Kidney capillary endothelial cell (primary cell): ENCODE results near the gene GALNT1.

Experiments used
- DNase-seq: peaks from one replicate; pipeline ENCODE4 v3.0.0-alpha.2; 2018; ENCODE audit warnings: low spot score

GALNT1 gene

DNA sequence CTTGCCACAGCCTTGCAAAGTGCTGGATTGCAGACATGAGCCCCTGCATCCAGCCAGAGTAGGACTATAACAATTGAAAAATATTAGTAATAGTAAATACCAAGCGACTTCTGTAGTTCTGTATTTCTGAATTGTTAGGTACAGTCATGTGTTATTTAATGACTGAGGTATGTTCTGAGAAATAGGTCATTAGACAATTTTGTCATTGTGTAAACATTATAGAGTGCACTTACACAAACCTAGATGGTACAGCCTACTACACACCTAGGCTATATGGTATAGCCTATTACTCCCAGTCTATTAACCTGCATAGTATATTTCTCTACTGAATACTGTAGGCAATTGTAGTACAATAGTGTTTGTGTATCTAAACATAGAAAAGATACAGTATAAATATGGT is 92.1 kb downstream of the GALNT1 start:
- DNase-seq: no peak

DNA sequence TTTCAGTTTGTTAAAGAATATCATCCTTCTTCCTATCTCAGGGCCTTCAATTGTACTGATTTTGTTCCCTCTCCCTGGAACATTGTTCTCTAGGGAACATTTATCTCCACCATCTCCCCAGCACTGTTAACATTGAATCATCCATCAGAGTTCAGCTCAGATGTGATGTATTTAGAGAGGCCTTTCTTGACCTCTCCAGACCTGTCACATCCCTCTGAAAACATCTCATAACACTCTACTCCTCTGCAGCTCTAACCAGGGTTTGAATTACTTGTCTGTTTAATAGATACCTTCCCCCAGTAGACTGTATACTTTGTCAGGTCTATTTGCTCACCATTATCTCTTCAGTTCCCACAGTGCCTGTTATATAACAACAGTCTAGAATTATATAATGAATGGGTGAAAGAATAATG is 98.6 kb downstream of the GALNT1 start:
- DNase-seq: no peak

DNA sequence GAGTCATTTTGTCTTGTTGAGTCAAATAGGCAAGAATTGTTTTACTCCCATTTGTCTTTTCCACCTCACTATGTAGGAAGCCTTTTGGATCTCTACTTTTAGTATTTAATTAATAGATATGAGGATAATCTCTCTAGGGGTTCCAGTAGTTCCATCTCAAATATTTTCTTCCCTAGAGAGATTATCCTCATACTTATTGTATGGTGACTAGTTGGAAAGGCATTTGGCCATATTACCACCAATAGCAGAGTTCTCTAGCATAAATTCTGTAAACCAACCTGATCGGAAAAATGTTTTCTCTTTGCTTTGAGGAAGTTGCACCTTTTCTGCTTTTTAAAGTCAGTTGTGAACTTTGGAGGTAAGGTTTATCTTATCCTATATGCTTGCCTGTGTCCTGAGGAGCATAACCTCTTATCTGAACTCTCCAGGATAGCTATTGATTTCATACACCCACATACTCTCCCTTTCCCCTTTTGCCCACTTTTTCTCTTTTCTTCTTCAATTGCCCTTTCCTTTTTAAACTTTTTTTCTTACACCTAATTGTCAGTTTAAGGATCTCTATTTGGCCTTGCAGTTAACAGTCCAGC is 100.8 kb downstream of the GALNT1 start:
- no peak for DNase-seq

DNA sequence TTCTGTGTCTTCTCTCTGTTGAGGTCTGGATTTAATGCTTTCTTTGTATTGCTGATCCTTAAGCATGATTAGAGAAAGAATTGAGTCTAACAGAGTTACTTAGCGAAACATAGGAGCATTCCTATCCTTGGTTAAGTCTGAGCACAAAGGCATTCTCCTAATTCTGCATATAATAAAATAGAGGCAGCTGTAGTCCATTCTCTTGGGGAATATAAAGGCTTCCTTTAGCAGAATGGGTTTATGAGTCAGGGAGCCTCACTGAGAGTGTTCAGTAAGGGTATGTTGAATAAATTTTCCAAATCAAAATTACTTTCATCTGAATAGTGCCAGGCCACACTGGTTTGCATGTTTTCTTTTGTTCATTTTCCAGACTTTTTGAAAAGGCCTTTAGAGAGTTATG is 101.5 kb downstream of the GALNT1 start:
- no peak for DNase-seq

DNA sequence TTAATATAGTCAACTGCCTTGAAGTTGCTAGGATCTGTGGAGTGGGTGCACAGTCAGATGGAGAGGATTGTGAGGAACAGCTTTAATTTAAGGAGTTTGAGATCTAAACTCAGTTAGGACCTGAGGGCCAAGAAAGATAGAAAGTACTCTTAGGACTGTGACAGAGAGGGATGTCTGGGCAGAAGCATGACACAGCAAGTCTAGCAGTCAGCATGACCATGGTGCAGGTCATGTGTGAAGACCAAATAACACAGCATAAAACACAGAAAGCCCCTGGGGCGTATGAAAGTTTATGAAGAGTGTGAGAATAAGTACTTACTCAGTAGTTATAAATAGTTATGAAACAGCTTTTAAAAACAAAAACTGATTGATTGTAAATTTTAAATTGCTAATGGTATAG is 107.2 kb downstream of the GALNT1 start:
- no peak for DNase-seq

DNA sequence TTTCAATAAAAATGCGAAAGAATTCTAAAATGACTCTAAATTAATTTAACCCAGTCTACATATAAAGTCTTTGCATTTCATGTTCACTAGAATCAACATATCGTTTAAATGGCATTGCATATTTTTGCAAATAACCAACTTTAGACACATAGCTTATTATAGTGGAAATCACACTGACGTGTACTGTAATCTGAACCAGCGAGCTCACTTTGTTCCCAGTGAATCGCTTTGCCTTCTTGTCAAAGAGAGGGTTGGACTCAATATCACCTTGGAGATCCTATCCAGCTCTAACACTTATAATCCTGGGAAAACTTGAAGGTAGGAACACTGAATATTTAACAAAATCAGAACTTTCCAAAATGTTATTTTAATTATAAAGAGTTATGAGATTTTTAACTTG is 108.2 kb downstream of the GALNT1 start:
- no peak for DNase-seq

DNA sequence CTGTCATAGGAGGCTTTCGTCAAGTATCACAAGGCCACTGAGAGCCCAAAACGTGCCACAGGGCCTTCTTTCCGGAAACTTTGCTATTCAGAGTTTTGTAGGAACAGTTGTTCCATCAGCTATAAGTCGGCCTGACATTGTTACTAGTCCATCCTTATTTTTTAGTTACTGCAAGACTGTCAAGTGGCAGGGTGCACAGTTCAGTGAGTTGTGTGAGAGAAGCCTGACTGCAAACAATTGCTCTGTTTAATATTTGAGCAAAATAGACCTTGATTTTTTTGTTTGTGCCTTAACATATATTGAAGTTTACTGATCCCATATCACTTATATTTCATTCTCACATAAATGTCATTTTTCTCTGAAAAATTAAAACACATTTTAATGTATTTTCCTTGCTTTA is 110.1 kb downstream of the GALNT1 start:
- no peak for DNase-seq

DNA sequence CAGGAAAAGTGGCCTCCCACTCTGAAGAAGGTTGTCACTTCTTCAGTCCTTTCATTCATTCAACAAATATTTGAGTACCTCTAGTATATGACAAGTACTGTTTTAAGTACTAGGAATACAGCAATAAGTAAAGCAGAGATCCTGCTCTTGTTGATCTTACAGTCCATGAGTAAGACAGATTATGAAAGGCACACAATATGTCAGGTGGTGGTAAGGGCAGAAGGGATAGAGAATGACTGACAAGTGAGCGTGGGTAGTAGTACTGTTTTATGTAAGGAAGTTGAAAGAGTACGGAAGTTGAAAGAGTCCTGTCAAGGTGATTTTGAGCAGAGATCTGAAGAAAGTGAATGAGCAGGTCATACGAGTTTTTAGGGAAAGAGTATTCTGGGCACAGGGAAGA is 111.3 kb downstream of the GALNT1 start:
- DNase-seq: no peak

DNA sequence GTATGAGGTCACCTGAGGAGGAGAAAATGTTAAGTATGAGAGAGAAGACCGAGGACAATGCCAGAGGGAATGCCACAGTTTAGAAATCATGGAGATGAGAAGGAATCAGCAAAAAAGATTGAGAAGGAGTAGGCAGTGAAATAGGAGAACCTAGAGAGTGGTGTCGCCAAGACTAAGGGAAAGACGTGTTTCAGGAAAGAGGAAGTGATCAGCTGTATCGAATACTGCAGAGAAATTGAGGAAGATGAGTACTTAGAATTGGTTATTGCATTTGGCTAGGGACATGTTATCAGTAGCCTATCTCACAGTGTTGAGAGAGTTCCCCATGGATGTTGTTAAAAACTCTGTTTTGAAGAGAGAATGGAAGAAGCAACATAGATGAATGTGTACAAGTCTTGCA is 112.3 kb downstream of the GALNT1 start:
- no peak for DNase-seq

DNA sequence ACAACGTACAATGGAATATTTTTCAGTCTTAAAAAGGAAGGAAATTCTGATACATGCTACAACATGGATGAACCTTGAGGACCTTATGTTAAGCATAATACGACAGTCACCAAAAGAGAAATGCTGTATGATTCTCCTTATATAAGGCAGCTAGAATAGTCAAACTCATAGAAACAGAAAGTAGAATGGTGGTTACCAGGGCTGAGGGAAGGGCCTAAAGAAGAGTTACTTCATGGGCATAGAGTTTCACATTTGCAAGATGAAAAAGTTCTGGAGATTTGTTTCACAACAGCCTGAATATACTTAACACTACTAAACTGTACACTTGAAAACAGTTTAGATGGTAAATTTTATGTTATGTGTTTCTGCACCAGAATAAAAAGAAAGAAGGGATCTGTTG is 113.3 kb downstream of the GALNT1 start:
- no peak for DNase-seq

DNA sequence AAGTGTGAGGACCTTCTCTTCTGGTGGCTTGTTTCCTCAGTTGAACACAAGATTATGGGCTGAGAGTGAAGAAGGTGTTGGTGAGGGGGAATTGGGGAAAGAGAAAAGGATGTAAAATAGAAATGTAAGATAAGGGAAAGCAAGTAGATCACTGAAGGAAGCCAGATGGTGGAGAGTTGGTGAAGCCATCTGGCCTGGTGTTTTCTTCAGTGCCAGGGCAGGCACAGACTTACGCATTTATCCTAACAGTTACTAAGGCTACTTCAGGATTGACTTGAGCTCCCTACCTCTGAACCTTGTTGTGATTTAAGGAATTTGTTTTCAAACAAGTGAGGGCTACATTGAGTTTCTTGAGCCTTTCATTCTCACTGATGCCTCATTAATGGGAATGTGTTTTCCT is 113.8 kb downstream of the GALNT1 start:
- no peak for DNase-seq

DNA sequence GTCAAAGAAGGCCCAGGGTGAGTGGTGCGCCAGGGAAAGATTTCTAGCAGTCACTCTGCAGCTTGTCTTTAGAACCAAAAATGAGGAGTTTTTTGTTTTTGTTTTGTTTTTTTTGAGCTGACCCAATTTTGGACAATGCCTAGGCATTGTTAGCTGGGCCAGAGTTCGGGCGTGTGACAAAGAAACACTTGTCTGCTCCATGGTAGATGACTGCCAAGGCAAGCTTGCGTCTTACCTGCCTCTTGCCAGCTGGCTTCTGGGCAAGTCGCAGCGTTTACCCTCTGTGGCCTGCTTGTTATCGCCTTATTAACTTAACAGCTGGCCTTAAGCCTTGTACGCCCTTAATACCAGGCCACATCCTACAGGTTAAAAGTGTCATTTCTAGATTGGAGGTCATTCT is 114.3 kb downstream of the GALNT1 start:
- no peak for DNase-seq

DNA sequence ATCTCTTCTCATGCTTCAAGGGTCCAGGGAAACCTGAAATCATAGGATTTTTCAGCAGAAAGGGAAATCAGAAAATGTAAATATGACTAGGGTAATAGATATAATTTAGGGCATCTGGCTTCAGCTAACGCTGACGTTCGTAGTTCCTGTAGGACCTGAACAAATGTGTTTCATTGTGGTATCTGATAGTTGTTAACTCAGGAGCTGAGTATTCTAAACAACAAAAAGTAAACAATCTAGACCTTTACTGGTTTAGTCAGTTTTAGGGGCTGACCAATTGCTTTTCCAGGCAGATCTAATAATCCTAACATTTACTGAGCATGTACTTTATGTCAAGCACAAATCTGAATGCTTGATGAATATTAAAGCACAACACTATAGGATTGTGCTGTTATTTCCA is 114.8 kb downstream of the GALNT1 start:
- DNase-seq: no peak

DNA sequence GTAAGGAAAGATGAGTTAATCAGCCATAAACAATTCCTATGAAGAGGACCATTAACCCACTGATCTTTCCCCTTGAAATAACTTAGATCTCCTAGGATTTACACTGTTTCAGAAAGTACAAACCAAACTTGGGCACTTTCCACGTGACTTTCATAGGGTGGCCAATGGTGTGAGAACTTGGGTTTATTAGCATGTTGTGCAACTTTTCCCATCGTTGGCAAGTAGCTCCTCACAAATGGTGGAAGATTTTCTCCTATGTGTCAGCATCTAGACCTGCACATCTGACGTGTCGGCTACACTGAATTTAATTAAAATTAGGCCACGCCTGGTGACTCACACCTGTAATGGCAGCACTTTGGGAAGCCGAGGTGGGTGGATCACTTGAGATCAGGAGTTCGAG is 116.3 kb downstream of the GALNT1 start:
- no peak for DNase-seq

DNA sequence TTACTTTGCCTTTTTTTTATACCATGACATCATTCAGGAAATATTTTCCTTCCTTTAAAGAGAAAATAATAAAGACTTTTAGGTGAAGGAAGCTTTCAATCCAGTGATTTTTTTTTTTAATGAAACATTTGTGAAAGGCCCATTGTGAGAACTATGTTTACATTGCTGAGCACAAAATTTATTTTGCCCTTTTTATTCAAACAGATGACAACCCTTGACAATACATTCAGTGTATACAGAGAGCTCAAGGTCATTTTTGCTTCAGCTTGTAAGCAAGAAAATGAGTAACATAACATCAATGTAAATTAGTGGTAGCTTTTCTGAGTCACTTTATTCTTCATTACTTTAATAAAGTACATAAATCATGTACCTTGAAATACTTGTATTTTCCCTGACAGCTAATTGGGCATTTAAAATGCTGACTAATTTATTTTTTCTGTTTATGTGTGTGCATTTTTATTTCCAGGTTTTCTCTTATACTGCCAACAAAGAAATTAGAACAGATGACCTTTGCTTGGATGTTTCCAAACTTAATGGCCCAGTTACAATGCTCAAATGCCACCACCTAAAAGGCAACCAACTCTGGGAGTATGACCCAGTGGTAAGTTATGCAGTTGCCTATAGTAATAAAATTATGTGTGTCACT is 121.6 kb downstream of the GALNT1 start:
- DNase-seq: peak; percentile 28

DNA sequence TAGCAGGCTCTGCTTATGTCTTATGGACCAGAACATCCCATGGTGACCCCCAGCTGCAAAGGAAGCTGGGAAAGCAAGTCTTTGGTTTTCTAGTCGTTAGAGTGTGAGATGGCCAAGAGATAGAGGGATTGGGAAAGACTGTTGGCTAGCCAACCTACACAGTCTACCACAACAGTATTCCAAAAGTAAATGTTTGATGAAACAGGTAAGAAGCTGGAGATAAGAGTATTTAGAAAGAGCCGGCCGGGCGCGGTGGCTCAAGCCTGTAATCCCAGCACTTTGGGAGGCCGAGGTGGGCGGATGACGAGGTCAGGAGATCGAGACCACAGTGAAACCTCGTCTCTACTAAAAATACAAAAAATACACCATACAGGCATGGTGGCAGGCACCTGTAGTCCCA is 124.4 kb downstream of the GALNT1 start:
- DNase-seq: no peak

DNA sequence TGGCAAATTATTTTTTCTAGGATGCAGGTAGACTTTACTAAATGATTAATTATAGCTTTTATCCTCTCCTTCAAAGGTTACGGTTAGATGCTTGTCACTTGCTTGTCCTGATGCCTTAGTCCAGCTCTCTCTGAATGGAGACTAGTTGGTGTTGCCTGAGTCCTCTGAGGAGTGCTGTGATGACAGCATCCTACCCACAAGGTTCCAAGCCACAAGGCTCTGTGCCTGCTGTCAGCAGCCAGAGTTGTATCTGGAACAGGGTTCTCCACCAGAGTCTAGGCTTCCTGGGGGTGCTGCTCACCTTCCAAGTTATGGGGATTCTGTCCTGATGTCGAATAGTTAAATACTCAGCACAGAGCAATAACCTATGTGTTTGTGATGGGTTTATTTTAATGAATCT is 125.7 kb downstream of the GALNT1 start:
- DNase-seq: no peak

DNA sequence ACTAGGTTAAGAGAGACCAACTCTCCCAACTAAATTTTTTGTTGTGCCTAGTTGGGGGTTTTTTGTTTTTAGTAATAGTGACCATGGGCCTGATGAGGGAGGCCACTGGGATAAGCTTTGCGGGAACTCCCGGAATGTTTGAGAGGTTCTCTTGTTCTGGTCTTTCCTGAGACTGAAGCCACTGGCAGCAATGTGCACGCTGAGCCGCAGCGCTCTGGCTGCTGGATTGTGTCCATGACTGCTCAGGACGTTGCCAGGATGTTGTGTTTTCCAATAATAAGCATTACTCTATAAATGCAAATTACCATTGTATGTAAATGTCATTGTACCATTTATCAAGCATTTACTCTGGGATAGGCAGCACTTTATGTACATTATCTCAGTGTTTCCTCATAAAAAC is 126.1 kb downstream of the GALNT1 start:
- no peak for DNase-seq

DNA sequence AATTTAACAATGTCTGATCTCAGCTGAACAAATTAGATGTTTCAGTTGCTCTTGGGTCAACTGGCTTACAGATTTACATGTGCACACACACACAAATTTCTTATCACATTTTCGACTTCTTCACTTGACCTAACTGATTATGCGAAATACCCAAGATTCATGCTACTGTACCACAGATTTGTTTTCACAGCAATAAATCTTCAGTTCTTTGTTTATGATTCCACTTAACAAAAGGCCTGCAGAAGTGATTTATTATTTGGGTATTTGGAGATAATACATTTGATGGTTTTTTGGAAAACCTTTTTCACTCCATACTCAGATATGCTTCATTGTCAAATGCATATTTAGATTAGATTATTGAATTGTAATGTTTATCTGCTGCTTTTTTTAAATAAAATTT is 129.0 kb downstream of the GALNT1 start:
- no peak for DNase-seq

DNA sequence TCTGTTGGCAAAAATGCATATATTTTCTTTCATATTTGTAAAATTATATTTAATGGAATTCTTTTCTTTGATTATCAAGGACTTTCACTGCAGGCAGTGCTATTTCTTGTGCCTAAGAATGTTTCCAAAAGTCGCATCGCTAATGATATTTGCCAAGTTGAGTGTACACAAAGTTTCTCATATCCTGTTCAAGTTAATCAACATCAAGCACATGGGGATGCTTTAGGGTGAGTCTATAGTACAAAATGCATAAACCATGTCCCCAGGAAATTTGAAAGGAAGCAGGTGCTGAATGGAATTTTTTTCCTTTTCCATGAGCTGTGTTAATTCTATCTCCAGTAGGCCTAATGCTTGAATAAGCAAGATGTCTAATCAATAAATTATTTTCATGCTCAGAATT is 129.7 kb downstream of the GALNT1 start:
- peak; percentile 51 for DNase-seq

DNA sequence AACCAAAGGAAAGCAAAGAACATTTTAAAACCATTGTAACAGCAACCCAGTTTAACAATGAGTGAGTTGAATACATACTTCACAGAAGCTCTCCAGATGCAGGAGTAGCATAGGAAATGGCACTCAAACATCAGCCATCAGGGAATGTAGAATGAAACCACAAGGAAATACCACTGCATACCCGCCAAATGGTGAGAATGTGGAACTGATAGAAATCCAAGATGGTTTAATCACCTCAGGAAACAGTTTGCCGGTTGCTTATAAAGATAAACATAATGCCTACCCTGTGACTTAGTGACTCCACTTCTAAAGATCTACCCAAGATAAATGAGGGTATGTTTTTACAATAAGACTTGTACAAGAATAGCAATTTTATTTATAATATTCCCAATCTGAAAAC is 132.0 kb downstream of the GALNT1 start:
- no peak for DNase-seq

DNA sequence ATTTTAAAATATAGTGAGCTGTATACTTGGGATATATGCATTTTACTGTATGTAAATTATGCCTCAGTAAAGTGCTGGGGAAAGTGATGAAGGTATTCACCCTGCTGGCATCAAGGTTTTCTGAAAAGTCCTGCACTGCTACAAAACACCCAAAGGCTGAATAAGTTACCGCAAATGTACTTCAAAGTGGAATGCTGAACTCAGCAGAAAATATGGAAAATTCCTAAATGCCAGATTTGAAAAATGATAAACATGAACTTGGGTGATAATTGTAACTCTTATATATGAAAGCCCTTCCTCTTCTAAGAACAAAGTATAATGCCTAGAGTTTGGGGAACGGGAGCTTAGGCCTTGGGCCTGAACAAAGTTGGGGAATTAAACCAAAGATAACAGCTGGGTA is 133.0 kb downstream of the GALNT1 start:
- DNase-seq: no peak

DNA sequence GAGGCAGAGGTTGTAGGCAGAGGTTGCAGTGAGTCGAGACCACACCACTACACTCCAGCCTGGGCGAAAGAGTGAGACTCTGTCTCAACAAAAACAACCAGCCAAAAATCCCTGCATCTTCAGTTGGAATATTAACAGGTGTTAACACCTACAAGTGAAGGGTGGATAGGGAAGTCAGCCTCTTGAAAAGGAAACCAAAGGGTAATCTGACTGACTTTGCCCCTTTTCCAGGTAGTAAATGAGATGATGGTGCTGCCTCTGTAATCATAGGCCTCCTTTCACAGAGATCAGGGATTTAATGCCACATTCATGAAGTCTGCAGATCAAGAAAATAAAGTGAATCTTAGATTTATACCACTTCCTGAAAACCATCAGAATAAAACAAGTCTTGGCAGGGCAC is 133.6 kb downstream of the GALNT1 start:
- DNase-seq: no peak

DNA sequence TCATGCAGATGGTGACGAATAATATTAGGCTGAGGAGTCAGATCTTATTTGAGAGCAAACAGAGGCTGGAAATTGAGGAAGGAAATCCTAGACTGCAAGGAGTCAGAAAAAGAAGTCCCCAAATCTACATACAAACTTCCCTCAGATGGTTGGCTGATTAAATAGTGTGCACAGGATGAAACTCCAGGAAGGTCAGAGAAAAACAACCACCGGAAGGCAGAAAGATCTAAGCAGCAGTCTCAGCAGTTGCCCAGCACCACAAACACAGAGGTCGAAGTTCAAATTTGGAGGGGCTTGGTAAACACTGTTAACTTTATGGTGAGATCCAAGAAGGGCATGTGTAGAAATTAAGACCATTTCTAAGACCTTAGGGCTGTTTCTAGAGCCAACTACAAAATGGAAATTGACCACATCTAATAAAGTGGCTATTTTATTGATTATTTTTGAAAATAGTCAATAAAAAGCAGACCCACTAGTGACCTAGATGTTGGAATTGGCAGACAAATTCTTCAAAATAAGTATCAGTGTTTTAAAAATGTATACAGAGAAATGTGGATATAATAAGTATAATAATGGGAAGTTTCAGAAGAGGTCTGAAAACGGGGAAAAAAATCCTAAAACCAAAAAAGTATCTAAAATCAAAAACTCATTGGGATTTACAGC is 134.8 kb downstream of the GALNT1 start:
- DNase-seq: no peak
